ENCODE data around the gene HCRTR1.

DNA sequence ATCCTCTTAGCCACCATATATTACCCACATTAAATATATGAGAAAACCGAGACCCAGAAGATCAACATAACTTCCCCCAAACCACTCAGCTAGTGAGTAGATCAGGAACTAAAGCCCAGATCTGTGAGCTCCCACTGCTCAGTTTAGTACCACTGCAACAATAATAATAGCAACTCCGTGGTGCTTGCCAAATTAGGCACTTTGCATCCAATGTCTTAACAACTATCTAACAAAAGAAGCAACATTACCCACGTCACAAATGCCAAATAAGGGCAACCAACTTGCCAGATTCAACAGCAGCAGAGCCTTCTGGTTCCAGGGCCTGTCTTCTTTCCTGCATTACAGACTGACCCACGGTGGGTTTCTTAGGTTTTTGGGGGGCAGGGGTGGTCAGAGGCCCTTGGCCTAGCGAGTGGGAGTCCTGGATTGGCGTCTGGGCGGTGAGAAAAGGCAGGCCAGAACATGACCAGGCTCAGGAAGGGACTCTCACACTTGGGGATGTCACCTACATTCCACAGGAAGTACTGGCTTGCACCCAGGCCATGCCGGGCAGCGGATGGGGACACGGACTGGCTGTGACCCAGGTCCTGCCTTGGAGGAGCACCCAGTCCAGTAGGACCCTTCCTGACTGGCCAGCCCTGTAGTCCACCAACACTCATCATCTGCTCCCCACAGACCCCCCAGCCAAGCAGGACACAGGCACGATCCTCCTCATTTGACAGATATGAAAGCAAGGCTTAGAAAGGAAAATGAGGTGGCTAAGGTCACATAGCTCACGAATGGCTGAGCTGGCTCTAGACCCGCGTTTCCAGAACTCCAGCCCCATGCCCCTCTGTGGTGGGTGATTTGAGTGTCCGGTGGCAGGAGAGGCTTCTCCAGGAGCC, 4.6 kb downstream of the HCRTR1 start:
- TF ChIP-seq NRF1 (conservative IDR thresholded peaks at IDR 0.05; ENCODE audit: low read depth, low read length), result no peak
- TF ChIP-seq EP300 (IDR thresholded peaks at IDR 0.05; ENCODE audit: borderline replicate concordance in 1 of 2, control insufficient read depth in 1 of 2, low read depth in 2 of 2, low read length in 2 of 2), result no peak
- no peak for TF ChIP-seq PAX5 (IDR thresholded peaks at IDR 0.05; ENCODE audit: borderline replicate concordance, low read depth, low read length)
- no peak for TF ChIP-seq BCL3 (IDR thresholded peaks at IDR 0.05; ENCODE audit: borderline replicate concordance, insufficient read depth, low read depth, low read length, poor library complexity, severe bottlenecking)
- TF ChIP-seq RELB (IDR thresholded peaks at IDR 0.05; ENCODE audit: low read depth), result no peak
- no peak for TF ChIP-seq ELK1 (IDR thresholded peaks at IDR 0.05; ENCODE audit: low read depth, low read length)
- TF ChIP-seq MYC (IDR thresholded peaks at IDR 0.05; ENCODE audit: insufficient read depth, insufficient read length, insufficient replicate concordance, low read length, severe bottlenecking), result no peak
- TF ChIP-seq, protein P1, sequence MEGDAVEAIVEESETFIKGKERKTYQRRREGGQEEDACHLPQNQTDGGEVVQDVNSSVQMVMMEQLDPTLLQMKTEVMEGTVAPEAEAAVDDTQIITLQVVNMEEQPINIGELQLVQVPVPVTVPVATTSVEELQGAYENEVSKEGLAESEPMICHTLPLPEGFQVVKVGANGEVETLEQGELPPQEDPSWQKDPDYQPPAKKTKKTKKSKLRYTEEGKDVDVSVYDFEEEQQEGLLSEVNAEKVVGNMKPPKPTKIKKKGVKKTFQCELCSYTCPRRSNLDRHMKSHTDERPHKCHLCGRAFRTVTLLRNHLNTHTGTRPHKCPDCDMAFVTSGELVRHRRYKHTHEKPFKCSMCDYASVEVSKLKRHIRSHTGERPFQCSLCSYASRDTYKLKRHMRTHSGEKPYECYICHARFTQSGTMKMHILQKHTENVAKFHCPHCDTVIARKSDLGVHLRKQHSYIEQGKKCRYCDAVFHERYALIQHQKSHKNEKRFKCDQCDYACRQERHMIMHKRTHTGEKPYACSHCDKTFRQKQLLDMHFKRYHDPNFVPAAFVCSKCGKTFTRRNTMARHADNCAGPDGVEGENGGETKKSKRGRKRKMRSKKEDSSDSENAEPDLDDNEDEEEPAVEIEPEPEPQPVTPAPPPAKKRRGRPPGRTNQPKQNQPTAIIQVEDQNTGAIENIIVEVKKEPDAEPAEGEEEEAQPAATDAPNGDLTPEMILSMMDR (IDR thresholded peaks at IDR 0.05 in 2 of 3, conservative IDR thresholded peaks at IDR 0.05 in 1 of 3; ENCODE audit: control insufficient read depth in 2 of 3, extremely low read depth in 1 of 3, insufficient read depth in 1 of 3, low read depth in 3 of 3, low read length in 3 of 3), result no peak
- TF ChIP-seq STAT1 (conservative IDR thresholded peaks at IDR 0.05), result no peak
- TF ChIP-seq, protein P2, sequence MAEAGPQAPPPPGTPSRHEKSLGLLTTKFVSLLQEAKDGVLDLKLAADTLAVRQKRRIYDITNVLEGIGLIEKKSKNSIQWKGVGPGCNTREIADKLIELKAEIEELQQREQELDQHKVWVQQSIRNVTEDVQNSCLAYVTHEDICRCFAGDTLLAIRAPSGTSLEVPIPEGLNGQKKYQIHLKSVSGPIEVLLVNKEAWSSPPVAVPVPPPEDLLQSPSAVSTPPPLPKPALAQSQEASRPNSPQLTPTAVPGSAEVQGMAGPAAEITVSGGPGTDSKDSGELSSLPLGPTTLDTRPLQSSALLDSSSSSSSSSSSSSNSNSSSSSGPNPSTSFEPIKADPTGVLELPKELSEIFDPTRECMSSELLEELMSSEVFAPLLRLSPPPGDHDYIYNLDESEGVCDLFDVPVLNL (IDR thresholded peaks at IDR 0.05; ENCODE audit: low read depth, low read length), result no peak
- no peak for TF ChIP-seq POLR2A (IDR thresholded peaks at IDR 0.05; ENCODE audit: low read depth, low read length)
- TF ChIP-seq ETV6 (conservative IDR thresholded peaks at IDR 0.05 in 1 of 2, IDR thresholded peaks at IDR 0.05 in 1 of 2; ENCODE audit: borderline replicate concordance in 1 of 2, low read depth in 1 of 2), result no peak
